ENCODE data around the gene C16orf95. TPM values are rescaled to one million over a fixed set of nuclear protein-coding genes. Genes with fewer than 3 reads are reported as not detected.

The C16orf95 gene
- total RNA-seq, 2 experiments from 2014 or later = 11.5 to 13.6 TPM

- H3K4me1 Mint-ChIP-seq (ENCODE audit: low read depth) = peaks cover 3% of the 10 kb centered on the region
- POLR2A ChIA-PET = no interaction called here
- H3K27ac Mint-ChIP-seq = no peak overlapping the region
- no peak for DNase-seq
- ATAC-seq = no peak
- H3K27me3 Mint-ChIP-seq = no peaks in the 10 kb centered on the region
- H3K9me3 Mint-ChIP-seq = no peaks in the 10 kb centered on the region
- CTCF ChIA-PET = no interaction called here
- no peak for TF ChIP-seq CTCF (IDR thresholded peaks at IDR 0.05)
- H3K36me3 Mint-ChIP-seq (ENCODE audit: low read depth) = peaks cover 11% of the 10 kb centered on the region
- intact Hi-C loops (cut with micrococcal nuclease) = no loop called here
- no peak overlapping the region for H3K4me3 Mint-ChIP-seq
Observed at GRCh38 chr16:87352818-87353217, 35.6 kb upstream of the C16orf95 start.

GRCh38 chr16:87351320-87351698 is 34.1 kb upstream of the C16orf95 start:
- ChIA-PET CTCF (no interaction called here), POLR2A (no interaction called here)
- DNase-seq = no peak
- no peak for TF ChIP-seq CTCF (IDR thresholded peaks at IDR 0.05)
- Mint-ChIP-seq H3K36me3 (ENCODE audit: low read depth) (peaks cover 18% of the 10 kb centered on the region), H3K4me3 (no peak overlapping the region), H3K27ac (no peak overlapping the region), H3K27me3 (no peaks in the 10 kb centered on the region), H3K9me3 (no peaks in the 10 kb centered on the region), H3K4me1 (ENCODE audit: low read depth) (peaks cover 3% of the 10 kb centered on the region)
- intact Hi-C loops (cut with micrococcal nuclease) = no loop called here
- no peak for ATAC-seq

- CTCF ChIA-PET = no interaction called here
- peaks cover 8% of the 10 kb centered on the region for H3K4me1 Mint-ChIP-seq (ENCODE audit: low read depth)
- no peak overlapping the region for H3K4me3 Mint-ChIP-seq
- ATAC-seq = no peak
- POLR2A ChIA-PET = no interaction called here
- H3K36me3 Mint-ChIP-seq (ENCODE audit: low read depth) = peaks cover 21% of the 10 kb centered on the region
- DNase-seq = no peak
- TF ChIP-seq CTCF (IDR thresholded peaks at IDR 0.05) = no peak
- H3K9me3 Mint-ChIP-seq = no peaks in the 10 kb centered on the region
- H3K27ac Mint-ChIP-seq = no peak overlapping the region
- H3K27me3 Mint-ChIP-seq = no peaks in the 10 kb centered on the region
- intact Hi-C loops (cut with micrococcal nuclease) = no loop called here
Observed at GRCh38 chr16:87350681-87351319, 33.6 kb upstream of the C16orf95 start.

- CTCF ChIA-PET = no interaction called here
- no peak for DNase-seq
- Mint-ChIP-seq H3K27ac (no peak overlapping the region), H3K9me3 (no peaks in the 10 kb centered on the region), H3K4me1 (ENCODE audit: low read depth) (peaks cover 13% of the 10 kb centered on the region), H3K4me3 (no peak overlapping the region), H3K27me3 (no peaks in the 10 kb centered on the region), H3K36me3 (ENCODE audit: low read depth) (peaks cover 27% of the 10 kb centered on the region)
- intact Hi-C loops (cut with micrococcal nuclease) = no loop called here
- TF ChIP-seq CTCF (IDR thresholded peaks at IDR 0.05) = no peak
- POLR2A ChIA-PET = interaction anchor here (0.5 to 1.1 kb wide), 2 partner anchors 8 to 234 kb away, joined by 3 read pairs; no protein-coding TSS in a partner anchor
- ATAC-seq = no peak
Observed at GRCh38 chr16:87350031-87350430, 32.8 kb upstream of the C16orf95 start.

- Mint-ChIP-seq H3K4me3 (no peak overlapping the region), H3K9me3 (no peaks in the 10 kb centered on the region), H3K36me3 (ENCODE audit: low read depth) (peaks cover 30% of the 10 kb centered on the region), H3K27me3 (no peaks in the 10 kb centered on the region), H3K27ac (no peak overlapping the region), H3K4me1 (ENCODE audit: low read depth) (peaks cover 18% of the 10 kb centered on the region)
- intact Hi-C loops (cut with micrococcal nuclease) = no loop called here
- TF ChIP-seq CTCF (IDR thresholded peaks at IDR 0.05) = no peak
- POLR2A ChIA-PET = no interaction called here
- CTCF ChIA-PET = interaction anchor here (0.7 kb wide), 1 partner anchor 20 kb away, joined by 3 read pairs; no protein-coding TSS in a partner anchor
- DNase-seq = no peak
- ATAC-seq = no peak
Observed at GRCh38 chr16:87348616-87349157, 31.5 kb upstream of the C16orf95 start.
